A673 (cell line): Measurements from ENCODE around the gene BPIFB2. TPM values are rescaled to one million over a fixed set of nuclear protein-coding genes. Genes with fewer than 3 reads are reported as not detected.

Experiments used
- BruUV-seq: library from RNA; stranded (reverse); fragments of 400-500 nt; replicated peaks from 2 replicates; lab custom pipeline; 2021; lab: Mats Ljungman, UMichigan
- CTCF ChIA-PET: fragments of 300-600 bp; sonication (Branson Sonifier 250); formaldehyde crosslinking; loops from one replicate; lab custom pipeline; 2022; ENCODE audit warnings: antibody characterized with exemption; lab: Charles Lee
- POLR2A ChIA-PET: fragments of 300-600 bp; sonication (Branson Sonifier 250); formaldehyde crosslinking; loops from one replicate; lab custom pipeline; 2022; ENCODE audit warnings: antibody characterized with exemption; ENCODE audit not compliant: low non-redundant PET; lab: Charles Lee
- DNase-seq: peaks from one replicate; pipeline ENCODE4 v3.0.0-alpha.2; 2015; ENCODE audit warnings: low spot score
- H3K27ac ChIP-seq: fragments of 200-600 bp; sonication (generic); 2 replicates; pipeline ENCODE4 v1.5.1; 2016; ENCODE audit warnings: mixed run types, low read depth, mild to moderate bottlenecking, mixed read lengths, antibody characterized with exemption, low read length; ENCODE audit not compliant: poor library complexity, severe bottlenecking
- H3K27me3 ChIP-seq: fragments of 200-600 bp; sonication (generic); replicated peaks from 2 replicates; pipeline ENCODE4 v1.6.1; 2017; ENCODE audit warnings: mixed run types, low read depth, mild to moderate bottlenecking, mixed read lengths, antibody characterized with exemption, low read length; ENCODE audit not compliant: insufficient read depth, poor library complexity
- H3K36me3 ChIP-seq: fragments of 200-600 bp; sonication (generic); 2 replicates; pipeline ENCODE4 v1.6.1; 2016; ENCODE audit warnings: mixed run types, mild to moderate bottlenecking, mixed read lengths, antibody characterized with exemption, low read length; ENCODE audit not compliant: insufficient read depth, poor library complexity, severe bottlenecking
- H3K4me1 ChIP-seq: fragments of 200-600 bp; sonication (generic); 2 replicates; pipeline ENCODE4 v1.6.1; 2017; ENCODE audit warnings: mixed run types, mild to moderate bottlenecking, mixed read lengths, antibody characterized with exemption, low read length; ENCODE audit not compliant: insufficient read depth, poor library complexity, severe bottlenecking
- H3K4me3 ChIP-seq: fragments of 200-600 bp; sonication (generic); 2 replicates; pipeline ENCODE4 v1.5.1; 2016; ENCODE audit warnings: low read depth, mixed run types, mild to moderate bottlenecking, mixed read lengths, low read length; ENCODE audit not compliant: poor library complexity, severe bottlenecking
- H3K9me3 ChIP-seq: fragments of 200-600 bp; sonication (generic); 2 replicates; pipeline ENCODE4 v1.6.1; 2016; ENCODE audit warnings: mixed run types, low read depth, mild to moderate bottlenecking, mixed read lengths, antibody characterized with exemption, low read length; ENCODE audit not compliant: poor library complexity, severe bottlenecking
- CTCF ChIP-seq: fragments of 300-800, 200-600 bp; sonication (generic); conservative IDR thresholded peaks from 2 replicates; pipeline ENCODE4 v1.5.1; 2017; ENCODE audit warnings: low read depth, mild to moderate bottlenecking, antibody characterized with exemption, low read length, moderate library complexity, mixed read lengths
- EZH2 ChIP-seq: fragments of 200-600 bp; sonication (generic); IDR thresholded peaks from 2 replicates; pipeline ENCODE4 v1.6.1; 2017; ENCODE audit warnings: borderline replicate concordance, low read depth, mild to moderate bottlenecking, mixed read lengths, antibody characterized with exemption, low read length; ENCODE audit not compliant: poor library complexity, severe bottlenecking
- intact Hi-C: fragments of 100-400 bp; cut with micrococcal nuclease; formaldehyde crosslinking; loops from one replicate; pipeline ENCODE4 v1.10.0; 2022; ENCODE audit not compliant: unreplicated experiment
- total RNA-seq: library from RNA; stranded (reverse); gene quantifications from 2 replicates; pipeline ENCODE4 v1.2.3, GENCODE V29; 2021

Gene BPIFB2
- total RNA-seq, 1 experiment from 2014 or later = not detected

DNA sequence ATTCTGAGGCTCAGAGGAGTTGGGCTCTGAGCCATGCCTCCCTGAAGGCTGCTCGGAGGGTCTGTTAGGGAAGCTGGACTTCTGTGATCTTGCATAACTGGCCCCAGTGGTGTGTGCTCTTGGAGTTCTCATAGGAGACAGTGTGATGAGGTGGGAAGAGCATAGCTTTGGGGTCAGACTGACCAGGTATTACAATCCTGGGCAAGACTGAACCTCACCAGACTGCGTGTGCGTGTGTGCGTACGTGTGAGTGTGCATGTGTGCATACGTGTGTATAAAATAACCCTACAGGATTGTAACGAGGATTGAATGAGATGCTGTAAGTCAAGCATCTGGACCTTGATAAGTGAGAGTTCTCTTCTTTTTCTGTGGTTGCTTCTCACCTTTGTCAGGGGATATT is 10.0 kb downstream of the BPIFB2 start:
- H3K27me3 ChIP-seq = peaks cover 42% of the 10 kb centered on the region
- intact Hi-C loops = no loop called here
- CTCF ChIA-PET = no interaction called here
- DNase-seq = no peak
- POLR2A ChIA-PET = no interaction called here
- H3K4me3 ChIP-seq = no peak overlapping the region
- H3K36me3 ChIP-seq = no peaks in the 10 kb centered on the region
- no peak overlapping the region for H3K27ac ChIP-seq
- no peaks in the 10 kb centered on the region for H3K9me3 ChIP-seq
- H3K4me1 ChIP-seq = no peaks in the 10 kb centered on the region
- BruUV-seq = no TSS peak
- TF ChIP-seq CTCF (no peak), EZH2 (no peak)

DNA sequence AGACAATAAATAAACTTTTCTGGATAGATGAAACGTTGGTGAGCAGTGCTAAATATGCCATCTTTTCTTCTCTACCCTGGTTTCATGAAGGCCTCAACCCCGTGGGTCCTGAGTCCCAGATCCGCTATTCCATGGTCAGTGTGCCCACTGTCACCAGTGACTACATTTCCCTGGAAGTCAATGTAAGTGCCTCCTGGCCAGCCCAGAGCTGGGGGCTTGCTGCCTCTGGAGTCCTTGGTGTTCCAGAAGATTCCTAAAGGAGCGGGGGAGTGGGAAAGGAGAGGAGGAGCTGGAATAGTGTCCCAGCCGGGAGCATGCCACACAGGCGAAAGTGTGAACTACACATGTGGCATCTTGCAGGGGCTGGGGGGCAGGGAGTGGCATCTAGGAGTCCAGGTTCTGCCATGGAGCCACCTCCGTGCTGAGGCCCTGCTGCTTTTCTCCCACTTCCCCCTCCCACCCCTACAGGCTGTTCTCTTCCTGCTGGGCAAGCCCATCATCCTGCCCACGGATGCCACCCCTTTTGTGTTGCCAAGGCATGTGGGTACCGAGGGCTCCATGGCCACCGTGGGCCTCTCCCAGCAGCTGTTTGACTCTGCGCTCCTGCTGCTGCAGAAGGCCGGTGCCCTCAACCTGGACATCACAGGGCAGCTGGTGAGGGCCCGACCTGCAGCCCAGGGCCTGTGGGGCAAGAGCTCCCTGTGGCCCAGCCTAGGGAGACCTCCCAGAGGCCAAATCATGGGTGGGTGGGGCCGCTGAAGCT is 10.8 kb downstream of the BPIFB2 start:
- CTCF ChIA-PET = no interaction called here
- Histone ChIP-seq H3K9me3 (no peaks in the 10 kb centered on the region), H3K27ac (no peak overlapping the region), H3K36me3 (no peaks in the 10 kb centered on the region), H3K4me1 (no peaks in the 10 kb centered on the region), H3K27me3 (peaks cover 36% of the 10 kb centered on the region), H3K4me3 (no peak overlapping the region)
- BruUV-seq = no TSS peak
- no peak for DNase-seq
- intact Hi-C loops = no loop called here
- TF ChIP-seq EZH2 (no peak), CTCF (no peak)
- POLR2A ChIA-PET = no interaction called here

GRCh38 chr20:33019465-33020277 is 12.2 kb downstream of the BPIFB2 start:
- TF ChIP-seq EZH2 = no peak
- ChIA-PET CTCF (no interaction called here), POLR2A (no interaction called here)

More at GRCh38 chr20:33019465-33020277, 12.2 kb downstream of the BPIFB2 start:
- no peaks in the 10 kb centered on the region for H3K36me3 ChIP-seq
- intact Hi-C loops = no loop called here
- no peak for DNase-seq
- H3K27ac ChIP-seq = no peak overlapping the region
- H3K9me3 ChIP-seq = no peaks in the 10 kb centered on the region
- BruUV-seq = no TSS peak
- H3K4me1 ChIP-seq = no peaks in the 10 kb centered on the region
- peaks cover 28% of the 10 kb centered on the region for H3K27me3 ChIP-seq
- H3K4me3 ChIP-seq = no peak overlapping the region
